HUES64 (cell line): Measurements from ENCODE around the gene NXPH1.

Experiments used
- H3K27ac ChIP-seq: 2 replicates; pipeline ENCODE4 v1.7.0; 2013; ENCODE audit warnings: low read depth, low read length, inconsistent platforms
- H3K27me3 ChIP-seq: 2 replicates; pipeline ENCODE4 v1.6.1; 2013; ENCODE audit warnings: mild to moderate bottlenecking, low read length; ENCODE audit not compliant: insufficient read depth
- H3K36me3 ChIP-seq: 2 replicates; pipeline ENCODE4 v1.6.1; 2013; ENCODE audit warnings: mild to moderate bottlenecking, low read length; ENCODE audit not compliant: insufficient read depth
- H3K4me1 ChIP-seq: 2 replicates; pipeline ENCODE4 v1.6.1; 2013; ENCODE audit warnings: mild to moderate bottlenecking, low read length, moderate library complexity; ENCODE audit not compliant: insufficient read depth
- H3K4me3 ChIP-seq: 2 replicates; pipeline ENCODE4 v1.5.1; 2013; ENCODE audit warnings: mild to moderate bottlenecking, low read length, moderate library complexity
- H3K9ac ChIP-seq: 2 replicates; pipeline ENCODE4 v1.6.1; 2013; ENCODE audit warnings: mild to moderate bottlenecking, low read depth, low read length
- H3K9me3 ChIP-seq: 2 replicates; pipeline ENCODE4 v1.6.1; 2013; ENCODE audit warnings: low read depth, low read length; ENCODE audit not compliant: insufficient read depth
- WGBS: fragments of 150-250, 120-280 bp; methylation state at CpG from one replicate; pipeline ENCODE4 v1.1.7; 2013; ENCODE audit warnings: missing lambda C conversion rate; 5-methylcytosine and 5-hydroxymethylcytosine counted together

Gene NXPH1

GRCh38 chr7:8567626-8568025, 134.2 kb downstream of the NXPH1 start:
- Histone ChIP-seq H3K9ac (no peak overlapping the region), H3K4me3 (no peak overlapping the region), H3K9me3 (no peaks in the 10 kb centered on the region), H3K27ac (no peak overlapping the region), H3K36me3 (no peaks in the 10 kb centered on the region), H3K27me3 (no peaks in the 10 kb centered on the region), H3K4me1 (peaks cover 11% of the 10 kb centered on the region; the same call in 1 of the 2 replicates)
- WGBS, result 100% methylated on average over 4 of the region's 4 CpGs

GRCh38 chr7:8579661-8580194, 146.3 kb downstream of the NXPH1 start:
- H3K4me1 ChIP-seq, result no peaks in the 10 kb centered on the region
- no peak overlapping the region for H3K9ac ChIP-seq
- H3K27me3 ChIP-seq, result no peaks in the 10 kb centered on the region
- H3K4me3 ChIP-seq, result no peak overlapping the region
- no peaks in the 10 kb centered on the region for H3K9me3 ChIP-seq
- H3K36me3 ChIP-seq, result no peaks in the 10 kb centered on the region
- WGBS, result 93% methylated on average over 6 of the region's 6 CpGs
- no peak overlapping the region for H3K27ac ChIP-seq

- no peak overlapping the region for H3K4me3 ChIP-seq
- no peak overlapping the region for H3K27ac ChIP-seq
- H3K36me3 ChIP-seq, result no peaks in the 10 kb centered on the region
- no peak overlapping the region for H3K9ac ChIP-seq
- no peaks in the 10 kb centered on the region for H3K9me3 ChIP-seq
- H3K27me3 ChIP-seq, result no peaks in the 10 kb centered on the region
- H3K4me1 ChIP-seq, result no peaks in the 10 kb centered on the region
- WGBS, result 97% methylated on average over 5 of the region's 5 CpGs
Observed at GRCh38 chr7:8581842-8582241, 148.4 kb downstream of the NXPH1 start.

- H3K4me3 ChIP-seq, result no peak overlapping the region
- H3K36me3 ChIP-seq, result no peaks in the 10 kb centered on the region
- no peaks in the 10 kb centered on the region for H3K4me1 ChIP-seq
- WGBS, result 90% methylated on average over 3 of the region's 3 CpGs
- H3K27me3 ChIP-seq, result no peaks in the 10 kb centered on the region
- H3K9me3 ChIP-seq, result no peaks in the 10 kb centered on the region
- no peak overlapping the region for H3K27ac ChIP-seq
- H3K9ac ChIP-seq, result no peak overlapping the region
Observed at GRCh38 chr7:8582728-8583127, 149.3 kb downstream of the NXPH1 start.

GRCh38 chr7:8585591-8585990, 152.2 kb downstream of the NXPH1 start:
- WGBS, result 100% methylated on average over 1 of the region's 1 CpG

GRCh38 chr7:8590225-8590624, 156.8 kb downstream of the NXPH1 start:
- WGBS, result 97% methylated on average over 3 of the region's 4 CpGs
- Histone ChIP-seq H3K9me3 (no peaks in the 10 kb centered on the region), H3K27ac (no peak overlapping the region), H3K4me3 (no peak overlapping the region), H3K4me1 (peaks cover 17% of the 10 kb centered on the region), H3K9ac (no peak overlapping the region), H3K27me3 (no peaks in the 10 kb centered on the region), H3K36me3 (no peaks in the 10 kb centered on the region)

More at GRCh38 chr7:8585591-8585990, 152.2 kb downstream of the NXPH1 start:
- Histone ChIP-seq H3K27ac (no peak overlapping the region), H3K36me3 (no peaks in the 10 kb centered on the region), H3K27me3 (no peaks in the 10 kb centered on the region), H3K4me1 (no peaks in the 10 kb centered on the region), H3K9ac (no peak overlapping the region), H3K9me3 (no peaks in the 10 kb centered on the region), H3K4me3 (no peak overlapping the region)

GRCh38 chr7:8590791-8591190, 157.4 kb downstream of the NXPH1 start:
- Histone ChIP-seq H3K36me3 (no peaks in the 10 kb centered on the region), H3K4me1 (peaks cover 17% of the 10 kb centered on the region), H3K27ac (no peak overlapping the region), H3K9ac (no peak overlapping the region), H3K27me3 (no peaks in the 10 kb centered on the region), H3K4me3 (no peak overlapping the region), H3K9me3 (no peaks in the 10 kb centered on the region)
- WGBS, result 80% methylated on average over 2 of the region's 3 CpGs

GRCh38 chr7:8591289-8591688, 157.9 kb downstream of the NXPH1 start:
- H3K27me3 ChIP-seq, result no peaks in the 10 kb centered on the region
- no peak overlapping the region for H3K9ac ChIP-seq
- H3K4me1 ChIP-seq, result peaks cover 17% of the 10 kb centered on the region

GRCh38 chr7:8592167-8592566, 158.8 kb downstream of the NXPH1 start:
- WGBS, result 92% methylated on average over 2 of the region's 2 CpGs
- Histone ChIP-seq H3K9me3 (no peaks in the 10 kb centered on the region), H3K9ac (no peak overlapping the region), H3K27ac (no peak overlapping the region), H3K36me3 (no peaks in the 10 kb centered on the region), H3K4me1 (peaks cover 17% of the 10 kb centered on the region), H3K4me3 (no peak overlapping the region), H3K27me3 (no peaks in the 10 kb centered on the region)

More at GRCh38 chr7:8591289-8591688, 157.9 kb downstream of the NXPH1 start:
- Histone ChIP-seq H3K4me3 (no peak overlapping the region), H3K9me3 (no peaks in the 10 kb centered on the region), H3K36me3 (no peaks in the 10 kb centered on the region), H3K27ac (no peak overlapping the region)

- Histone ChIP-seq H3K27ac (no peak overlapping the region), H3K9me3 (no peaks in the 10 kb centered on the region), H3K9ac (no peak overlapping the region), H3K4me1 (peaks cover 17% of the 10 kb centered on the region), H3K27me3 (no peaks in the 10 kb centered on the region), H3K4me3 (no peak overlapping the region), H3K36me3 (no peaks in the 10 kb centered on the region)
- 49% methylated on average over 4 of the region's 5 CpGs for WGBS
Observed at GRCh38 chr7:8594115-8594514, 160.7 kb downstream of the NXPH1 start.

GRCh38 chr7:8597565-8597964, 164.2 kb downstream of the NXPH1 start:
- H3K4me1 ChIP-seq, result peaks cover 17% of the 10 kb centered on the region
- 96% methylated on average over 3 of the region's 3 CpGs for WGBS
- no peaks in the 10 kb centered on the region for H3K27me3 ChIP-seq
- H3K9ac ChIP-seq, result no peak overlapping the region
- no peaks in the 10 kb centered on the region for H3K36me3 ChIP-seq
- H3K9me3 ChIP-seq, result no peaks in the 10 kb centered on the region
- no peak overlapping the region for H3K4me3 ChIP-seq
- no peak overlapping the region for H3K27ac ChIP-seq

- no peaks in the 10 kb centered on the region for H3K27me3 ChIP-seq
- H3K9me3 ChIP-seq, result no peaks in the 10 kb centered on the region
- no peaks in the 10 kb centered on the region for H3K36me3 ChIP-seq
- H3K4me3 ChIP-seq, result no peak overlapping the region
- no peak overlapping the region for H3K27ac ChIP-seq
- H3K9ac ChIP-seq, result no peak overlapping the region
- WGBS, result 97% methylated on average over 2 of the region's 2 CpGs
- peaks cover 3% of the 10 kb centered on the region; the same call in 1 of the 2 replicates for H3K4me1 ChIP-seq
Observed at GRCh38 chr7:8601121-8601520, 167.7 kb downstream of the NXPH1 start.
